ENCODE data around the gene TDRD3.

Gene TDRD3

GRCh38 chr13:60583196-60583888 is 186.3 kb downstream of the TDRD3 start:
- DNase-seq: no peak

- no peak for DNase-seq
Measured at GRCh38 chr13:60583911-60584753, 187.1 kb downstream of the TDRD3 start.

- DNase-seq: no peak
Measured at GRCh38 chr13:60584976-60585375, 188.0 kb downstream of the TDRD3 start.

GRCh38 chr13:60590800-60591747 is 194.1 kb downstream of the TDRD3 start:
- DNase-seq: no peak

GRCh38 chr13:60603049-60603448 is 206.0 kb downstream of the TDRD3 start:
- DNase-seq: no peak

GRCh38 chr13:60604058-60604457 is 207.0 kb downstream of the TDRD3 start:
- no peak for DNase-seq

GRCh38 chr13:60608954-60609353 is 211.9 kb downstream of the TDRD3 start:
- DNase-seq: no peak

- DNase-seq: no peak
Measured at GRCh38 chr13:60611523-60611922, 214.5 kb downstream of the TDRD3 start.

GRCh38 chr13:60612593-60612992 is 215.6 kb downstream of the TDRD3 start:
- DNase-seq: no peak

- no peak for DNase-seq
Measured at GRCh38 chr13:60613080-60613479, 216.1 kb downstream of the TDRD3 start.

GRCh38 chr13:60617991-60618733 is 221.1 kb downstream of the TDRD3 start:
- DNase-seq: no peak

- no peak for DNase-seq
Measured at GRCh38 chr13:60619461-60619860, 222.4 kb downstream of the TDRD3 start.

- DNase-seq: no peak
Measured at GRCh38 chr13:60620611-60621395, 223.8 kb downstream of the TDRD3 start.

GRCh38 chr13:60623151-60623550 is 226.1 kb downstream of the TDRD3 start:
- DNase-seq: no peak
